ENCODE measurements around the gene SYNCRIP. TPM values are rescaled to one million over a fixed set of nuclear protein-coding genes. Genes with fewer than 3 reads are reported as not detected.
A peak's percentile ranks its signal among the peaks of the same experiment; 100 is the strongest.

Gene SYNCRIP
- total RNA-seq, 1 donor from 2014 or later, result 136 TPM

DNA sequence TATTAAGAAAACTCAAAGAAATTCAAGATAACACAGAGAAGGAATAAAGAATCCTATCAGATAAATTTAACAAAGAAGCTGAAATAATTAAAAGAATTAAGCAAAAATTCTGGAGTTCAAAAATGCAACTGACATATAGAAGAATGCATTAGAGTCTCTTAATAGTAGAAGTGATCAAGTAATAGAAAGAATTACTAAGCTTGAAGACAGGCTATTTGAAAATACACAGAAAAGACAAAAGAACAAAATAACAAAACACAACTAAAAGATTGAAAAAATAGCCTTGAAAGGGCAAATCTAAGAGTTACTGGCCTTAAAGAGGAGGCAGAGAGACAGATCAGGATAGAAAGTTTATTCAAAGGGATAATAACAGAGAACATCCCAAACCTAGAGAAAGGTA, 61.1 kb downstream of the SYNCRIP start:
- FAIRE-seq, result no peak
- H3K36me3 ChIP-seq (ENCODE audit: insufficient read depth, low read length), result no peaks in the 10 kb centered on the region

DNA sequence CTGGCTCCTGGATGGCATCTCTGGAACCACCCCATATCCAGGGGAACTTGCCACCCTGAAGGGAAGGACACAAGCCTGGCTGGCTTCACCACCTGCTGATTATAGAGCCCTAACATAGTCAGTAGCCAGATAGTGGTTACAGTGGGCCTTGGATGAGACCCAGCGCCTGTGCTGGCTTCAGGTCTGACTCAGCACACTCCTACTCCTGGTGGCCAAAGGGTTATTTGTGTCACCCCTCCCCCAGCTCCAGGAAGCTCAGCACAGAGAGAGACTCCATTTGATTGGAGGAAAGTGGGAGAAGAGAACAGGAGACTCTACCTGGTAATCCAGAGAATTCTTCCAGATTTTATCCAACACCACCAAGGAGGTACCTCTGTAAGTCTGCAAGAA, 61.8 kb downstream of the SYNCRIP start:
- peaks cover 67% of the 10 kb centered on the region for H4K20me1 ChIP-seq (ENCODE audit: insufficient read depth, low read length)
- Mint-ChIP-seq H3K27ac (ENCODE audit: unreplicated experiment) (peak overlapping the region; percentile 13), H3K4me1 (ENCODE audit: low read depth, unreplicated experiment) (peaks cover 14% of the 10 kb centered on the region), H3K4me3 (ENCODE audit: unreplicated experiment) (no peak overlapping the region), H3K36me3 (ENCODE audit: low read depth, unreplicated experiment) (peaks cover 23% of the 10 kb centered on the region), H3K9me3 (ENCODE audit: unreplicated experiment) (peaks cover 15% of the 10 kb centered on the region), H3K27me3 (ENCODE audit: low read depth, unreplicated experiment) (no peaks in the 10 kb centered on the region)
- no peaks in the 10 kb centered on the region for H3K27me3 ChIP-seq (ENCODE audit: insufficient read depth, low read length)
- no peaks in the 10 kb centered on the region for H3K9me3 ChIP-seq (ENCODE audit: insufficient read depth, low read depth, low read length)
- no peak overlapping the region for H3K4me3 ChIP-seq (ENCODE audit: insufficient read depth, low read depth, low read length)
- TF ChIP-seq, protein P1, sequence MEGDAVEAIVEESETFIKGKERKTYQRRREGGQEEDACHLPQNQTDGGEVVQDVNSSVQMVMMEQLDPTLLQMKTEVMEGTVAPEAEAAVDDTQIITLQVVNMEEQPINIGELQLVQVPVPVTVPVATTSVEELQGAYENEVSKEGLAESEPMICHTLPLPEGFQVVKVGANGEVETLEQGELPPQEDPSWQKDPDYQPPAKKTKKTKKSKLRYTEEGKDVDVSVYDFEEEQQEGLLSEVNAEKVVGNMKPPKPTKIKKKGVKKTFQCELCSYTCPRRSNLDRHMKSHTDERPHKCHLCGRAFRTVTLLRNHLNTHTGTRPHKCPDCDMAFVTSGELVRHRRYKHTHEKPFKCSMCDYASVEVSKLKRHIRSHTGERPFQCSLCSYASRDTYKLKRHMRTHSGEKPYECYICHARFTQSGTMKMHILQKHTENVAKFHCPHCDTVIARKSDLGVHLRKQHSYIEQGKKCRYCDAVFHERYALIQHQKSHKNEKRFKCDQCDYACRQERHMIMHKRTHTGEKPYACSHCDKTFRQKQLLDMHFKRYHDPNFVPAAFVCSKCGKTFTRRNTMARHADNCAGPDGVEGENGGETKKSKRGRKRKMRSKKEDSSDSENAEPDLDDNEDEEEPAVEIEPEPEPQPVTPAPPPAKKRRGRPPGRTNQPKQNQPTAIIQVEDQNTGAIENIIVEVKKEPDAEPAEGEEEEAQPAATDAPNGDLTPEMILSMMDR (IDR thresholded peaks at IDR 0.05; ENCODE audit: insufficient read depth, low read depth, low read length), result no peak
- no peak for TF ChIP-seq EZH2 (IDR thresholded peaks at IDR 0.05; ENCODE audit: insufficient read depth, low read length)
- peaks cover 11% of the 10 kb centered on the region for H3K4me1 ChIP-seq (ENCODE audit: insufficient read depth, low read length)
- H3K79me2 ChIP-seq (ENCODE audit: insufficient read depth, low read length), result peaks cover 96% of the 10 kb centered on the region
- H3K36me3 ChIP-seq (ENCODE audit: insufficient read depth, low read length), result no peaks in the 10 kb centered on the region
- peak; percentile 73 for DNase-seq (ENCODE audit: low read depth)
- H3K4me2 ChIP-seq (ENCODE audit: low read length), result peak overlapping the region; percentile 40
- H2AFZ ChIP-seq (ENCODE audit: low read depth, low read length), result no peak overlapping the region
- FAIRE-seq, result no peak
- H3K9ac ChIP-seq (ENCODE audit: low read length), result no peak overlapping the region
- no peak overlapping the region for H3K27ac ChIP-seq (ENCODE audit: low read depth, low read length)

More for the DNA sequence above, 61.1 kb downstream of the SYNCRIP start:
- H3K27ac ChIP-seq (ENCODE audit: low read depth, low read length), result no peak overlapping the region
- H3K79me2 ChIP-seq (ENCODE audit: insufficient read depth, low read length), result peaks cover 96% of the 10 kb centered on the region
- DNase-seq (ENCODE audit: low read depth), result no peak
- peaks cover 66% of the 10 kb centered on the region for H4K20me1 ChIP-seq (ENCODE audit: insufficient read depth, low read length)
- Mint-ChIP-seq H3K4me1 (ENCODE audit: low read depth, unreplicated experiment) (peaks cover 14% of the 10 kb centered on the region), H3K36me3 (ENCODE audit: low read depth, unreplicated experiment) (peaks cover 23% of the 10 kb centered on the region), H3K9me3 (ENCODE audit: unreplicated experiment) (peaks cover 15% of the 10 kb centered on the region), H3K27me3 (ENCODE audit: low read depth, unreplicated experiment) (no peaks in the 10 kb centered on the region), H3K4me3 (ENCODE audit: unreplicated experiment) (no peak overlapping the region), H3K27ac (ENCODE audit: unreplicated experiment) (no peak overlapping the region)
- H3K4me1 ChIP-seq (ENCODE audit: insufficient read depth, low read length), result peaks cover 11% of the 10 kb centered on the region
- TF ChIP-seq, protein P1 (IDR thresholded peaks at IDR 0.05; ENCODE audit: insufficient read depth, low read depth, low read length), result no peak
- no peak for TF ChIP-seq EZH2 (IDR thresholded peaks at IDR 0.05; ENCODE audit: insufficient read depth, low read length)
- no peaks in the 10 kb centered on the region for H3K9me3 ChIP-seq (ENCODE audit: insufficient read depth, low read depth, low read length)
- no peak overlapping the region for H3K9ac ChIP-seq (ENCODE audit: low read length)
- no peak overlapping the region for H3K4me3 ChIP-seq (ENCODE audit: insufficient read depth, low read depth, low read length)
- H2AFZ ChIP-seq (ENCODE audit: low read depth, low read length), result no peak overlapping the region
- no peak overlapping the region for H3K4me2 ChIP-seq (ENCODE audit: low read length)
- H3K27me3 ChIP-seq (ENCODE audit: insufficient read depth, low read length), result no peaks in the 10 kb centered on the region

DNA sequence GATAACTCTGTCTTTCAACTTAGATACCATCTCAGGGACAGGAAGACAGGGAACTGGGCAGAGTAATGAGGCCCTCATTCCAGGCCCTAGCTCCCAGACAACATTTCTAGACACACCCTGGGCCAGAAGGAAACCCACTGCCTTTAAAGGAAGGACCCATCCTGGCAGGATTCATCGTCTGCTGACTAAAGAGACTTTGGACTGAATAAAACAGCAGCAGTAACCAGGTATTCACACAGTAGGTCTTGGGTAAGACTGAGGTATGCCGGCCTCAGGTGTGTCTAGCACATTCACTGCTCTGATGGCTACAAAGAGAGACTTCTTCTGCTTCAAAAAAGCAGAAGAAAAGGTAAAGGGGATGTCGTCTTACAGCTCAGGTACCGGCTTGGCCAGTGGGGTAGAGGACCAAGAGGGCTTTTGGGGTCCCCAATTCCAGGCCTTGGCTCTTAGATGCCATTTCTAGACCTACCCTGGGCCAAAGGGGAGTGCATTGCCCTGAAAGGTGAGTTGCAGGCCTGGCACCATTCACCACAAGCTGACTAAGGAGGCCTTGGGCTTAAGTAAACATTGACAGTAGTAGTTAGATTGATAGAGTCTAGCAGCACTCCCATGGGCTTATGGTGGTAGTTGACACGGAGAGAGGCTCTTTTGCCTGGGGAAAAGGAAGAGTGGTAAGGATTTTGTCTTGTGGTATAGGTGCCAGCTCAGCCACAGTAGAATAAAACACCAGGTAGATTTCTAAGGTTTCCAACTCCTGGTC, 62.4 kb downstream of the SYNCRIP start:
- no peaks in the 10 kb centered on the region for H3K27me3 Mint-ChIP-seq (ENCODE audit: low read depth, unreplicated experiment)
- peaks cover 21% of the 10 kb centered on the region for H3K36me3 Mint-ChIP-seq (ENCODE audit: low read depth, unreplicated experiment)
- H3K4me1 Mint-ChIP-seq (ENCODE audit: low read depth, unreplicated experiment), result peaks cover 17% of the 10 kb centered on the region
- Histone ChIP-seq H3K4me1 (ENCODE audit: insufficient read depth, low read length) (peaks cover 15% of the 10 kb centered on the region), H3K27ac (ENCODE audit: low read depth, low read length) (no peak overlapping the region), H2AFZ (ENCODE audit: low read depth, low read length) (no peak overlapping the region), H3K4me3 (ENCODE audit: insufficient read depth, low read depth, low read length) (no peak overlapping the region), H4K20me1 (ENCODE audit: insufficient read depth, low read length) (peaks cover 66% of the 10 kb centered on the region), H3K4me2 (ENCODE audit: low read length) (peak overlapping the region; percentile 40), H3K9ac (ENCODE audit: low read length) (no peak overlapping the region), H3K9me3 (ENCODE audit: insufficient read depth, low read depth, low read length) (no peaks in the 10 kb centered on the region), H3K27me3 (ENCODE audit: insufficient read depth, low read length) (no peaks in the 10 kb centered on the region), H3K36me3 (ENCODE audit: insufficient read depth, low read length) (no peaks in the 10 kb centered on the region), H3K79me2 (ENCODE audit: insufficient read depth, low read length) (peaks cover 96% of the 10 kb centered on the region)
- DNase-seq (ENCODE audit: low read depth), result peak; percentile 10
- H3K27ac Mint-ChIP-seq (ENCODE audit: unreplicated experiment), result peak overlapping the region; percentile 13
- H3K4me3 Mint-ChIP-seq (ENCODE audit: unreplicated experiment), result no peak overlapping the region
- TF ChIP-seq, protein P1 (IDR thresholded peaks at IDR 0.05; ENCODE audit: insufficient read depth, low read depth, low read length), result no peak
- no peak for TF ChIP-seq EZH2 (IDR thresholded peaks at IDR 0.05; ENCODE audit: insufficient read depth, low read length)
- FAIRE-seq, result no peak
- peaks cover 15% of the 10 kb centered on the region for H3K9me3 Mint-ChIP-seq (ENCODE audit: unreplicated experiment)
